Natural killer cell (primary cell): Measurements from ENCODE around the gene STOX2. TPM values are rescaled to one million over a fixed set of nuclear protein-coding genes. Genes with fewer than 3 reads are reported as not detected.

Source experiments
- ATAC-seq, 3 donors: fragments of 150-1000 bp in 2 of 3; fragments of 200-7000 bp in 1 of 3; cut with Tn5 transposase; 1 replicate in 1 of 3; 2 replicates in 2 of 3; pipeline ENCODE4 v1.10.0; 2021; ENCODE audit warnings: mild to moderate bottlenecking in 2 of 3, moderate library complexity in 2 of 3
- DNase-seq, 2 donors: peaks; one replicate each; pipeline versions ENCODE4 v3.0.0 to v3.0.0-alpha.2; 2013 to 2021; ENCODE audit warnings: mixed read lengths in 1 of 2
- H3K27ac ChIP-seq: one replicate; pipeline ENCODE4 v1.5.1; 2013; ENCODE audit warnings: mild to moderate bottlenecking, low read length
- H3K27me3 ChIP-seq: one replicate; pipeline ENCODE4 v1.6.1; 2013; ENCODE audit warnings: low read length; ENCODE audit not compliant: control insufficient read depth, insufficient read depth
- H3K36me3 ChIP-seq: one replicate; pipeline ENCODE4 v1.6.1; 2013; ENCODE audit warnings: low read length; ENCODE audit not compliant: control insufficient read depth, insufficient read depth
- H3K4me1 ChIP-seq: one replicate; pipeline ENCODE4 v1.6.1; 2013; ENCODE audit warnings: low read length; ENCODE audit not compliant: control insufficient read depth, insufficient read depth
- H3K4me3 ChIP-seq: one replicate; pipeline ENCODE4 v1.5.1; 2013; ENCODE audit warnings: low read length
- H3K9me3 ChIP-seq: one replicate; pipeline ENCODE4 v1.6.1; 2013; ENCODE audit warnings: low read length; ENCODE audit not compliant: control insufficient read depth, insufficient read depth
- H3K27ac Mint-ChIP-seq, 2 donors: one replicate each; pipeline ENCODE4 v1.8.0; 2022; ENCODE audit warnings: mild to moderate bottlenecking in 2 of 2, mixed read lengths in 2 of 2, moderate library complexity in 1 of 2
- H3K27me3 Mint-ChIP-seq, 2 donors: one replicate each; pipeline ENCODE4 v1.8.0; 2022; ENCODE audit warnings: low read depth in 2 of 2, mixed read lengths in 2 of 2
- H3K36me3 Mint-ChIP-seq: one replicate; pipeline ENCODE4 v1.8.0; 2022; ENCODE audit warnings: mixed read lengths
- H3K4me1 Mint-ChIP-seq, 2 donors: one replicate each; pipeline ENCODE4 v1.8.0; 2022; ENCODE audit warnings: mixed read lengths in 2 of 2
- H3K4me3 Mint-ChIP-seq: one replicate; pipeline ENCODE4 v1.8.0; 2022; ENCODE audit warnings: mild to moderate bottlenecking, moderate library complexity, mixed read lengths
- H3K9me3 Mint-ChIP-seq, 2 donors: one replicate each; pipeline ENCODE4 v1.8.0; 2022; ENCODE audit warnings: mixed read lengths in 2 of 2
- WGBS: methylation state at CpG from one replicate; pipeline ENCODE4 v1.1.7; 2013; ENCODE audit warnings: missing lambda C conversion rate; ENCODE audit not compliant: insufficient coverage; 5-methylcytosine and 5-hydroxymethylcytosine counted together
- intact Hi-C: fragments of 100-400 bp; cut with micrococcal nuclease; formaldehyde crosslinking; loops from one replicate; pipeline ENCODE4 v1.14.2; 2022
- total RNA-seq, 4 donors: library from RNA; stranded (reverse); fragments of 120-200 nt in 1 of 4; gene quantifications; one replicate each; pipeline versions ENCODE4 v1.2.3 to v1.2.4, GENCODE V29; 2013 to 2022
- TF ChIP-seq, protein P1 (sequence below): fragments of 200-600 bp; IDR thresholded peaks from one replicate; pipeline ENCODE4 v1.8.0; 2022; ENCODE audit warnings: antibody characterized with exemption

STOX2 gene
- total RNA-seq, 3 donors from 2014 or later (not counting 1 experiment from before 2014, with no cell fraction given) = 0.23 TPM; not detected in 2

DNA sequence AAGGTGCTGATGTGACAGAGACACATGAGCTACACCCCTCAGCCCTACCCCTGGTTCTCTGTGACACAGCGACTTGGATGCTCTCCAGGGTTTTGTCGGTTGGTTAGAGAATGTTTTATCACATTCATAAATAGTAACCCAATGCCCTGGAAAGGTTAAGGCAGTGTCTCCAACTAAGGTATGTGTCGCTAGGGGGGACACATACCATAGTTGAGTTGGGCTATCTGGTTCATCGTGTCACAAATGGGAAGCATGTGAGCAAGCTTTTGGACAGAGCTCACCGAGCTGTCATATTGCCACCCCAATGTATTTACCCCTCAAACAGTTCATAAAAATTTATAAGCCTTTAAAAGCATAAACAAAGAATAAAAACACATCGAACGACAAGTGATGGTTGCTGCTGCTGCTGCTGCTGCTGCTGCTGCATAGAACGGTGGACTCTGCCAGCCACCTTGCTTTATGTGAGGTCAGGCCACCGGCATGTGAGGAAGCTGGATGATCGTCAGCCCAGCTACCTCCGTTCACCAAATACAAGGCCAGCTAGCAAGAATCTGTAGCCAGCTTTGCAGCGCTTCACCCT is 55.9 kb downstream of the STOX2 start:
- Mint-ChIP-seq H3K36me3 (no peaks in the 10 kb centered on the region), H3K27me3 (peaks cover 3 to 18% of the 10 kb centered on the region in 2 donors), H3K4me1 (no peaks in the 10 kb centered on the region), H3K27ac (no peak overlapping the region), H3K4me3 (no peak overlapping the region), H3K9me3 (no peaks in the 10 kb centered on the region)
- H3K36me3 ChIP-seq = no peaks in the 10 kb centered on the region
- no peaks in the 10 kb centered on the region for H3K4me1 ChIP-seq
- H3K27me3 ChIP-seq = no peaks in the 10 kb centered on the region
- DNase-seq (no peak), ATAC-seq (no peak)
- no peaks in the 10 kb centered on the region for H3K9me3 ChIP-seq
- H3K4me3 ChIP-seq = no peak overlapping the region
- WGBS = 92% methylated on average over 11 of the region's 12 CpGs
- no peak overlapping the region for H3K27ac ChIP-seq
- intact Hi-C loops = no loop called here
- TF ChIP-seq, protein P1, sequence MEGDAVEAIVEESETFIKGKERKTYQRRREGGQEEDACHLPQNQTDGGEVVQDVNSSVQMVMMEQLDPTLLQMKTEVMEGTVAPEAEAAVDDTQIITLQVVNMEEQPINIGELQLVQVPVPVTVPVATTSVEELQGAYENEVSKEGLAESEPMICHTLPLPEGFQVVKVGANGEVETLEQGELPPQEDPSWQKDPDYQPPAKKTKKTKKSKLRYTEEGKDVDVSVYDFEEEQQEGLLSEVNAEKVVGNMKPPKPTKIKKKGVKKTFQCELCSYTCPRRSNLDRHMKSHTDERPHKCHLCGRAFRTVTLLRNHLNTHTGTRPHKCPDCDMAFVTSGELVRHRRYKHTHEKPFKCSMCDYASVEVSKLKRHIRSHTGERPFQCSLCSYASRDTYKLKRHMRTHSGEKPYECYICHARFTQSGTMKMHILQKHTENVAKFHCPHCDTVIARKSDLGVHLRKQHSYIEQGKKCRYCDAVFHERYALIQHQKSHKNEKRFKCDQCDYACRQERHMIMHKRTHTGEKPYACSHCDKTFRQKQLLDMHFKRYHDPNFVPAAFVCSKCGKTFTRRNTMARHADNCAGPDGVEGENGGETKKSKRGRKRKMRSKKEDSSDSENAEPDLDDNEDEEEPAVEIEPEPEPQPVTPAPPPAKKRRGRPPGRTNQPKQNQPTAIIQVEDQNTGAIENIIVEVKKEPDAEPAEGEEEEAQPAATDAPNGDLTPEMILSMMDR = no peak

DNA sequence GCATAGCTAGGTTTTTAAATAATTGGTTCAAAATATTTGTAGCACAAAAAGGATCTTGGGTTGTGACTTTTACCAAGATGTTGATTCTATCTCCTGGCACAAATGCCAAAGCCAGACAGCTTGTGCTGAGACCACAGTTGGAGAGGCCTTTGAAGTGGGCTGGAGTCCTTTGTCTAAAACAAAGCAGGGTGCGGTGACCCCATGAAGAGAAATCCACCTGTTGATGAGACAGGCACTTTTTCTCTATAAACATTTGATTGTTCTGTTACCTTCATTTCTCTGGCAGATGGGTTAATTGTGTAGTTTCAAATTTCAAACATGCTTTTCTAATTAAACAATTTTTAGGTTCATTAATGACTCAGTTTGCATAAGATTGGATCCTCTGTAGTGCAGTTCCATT is 56.7 kb downstream of the STOX2 start:
- TF ChIP-seq, protein P1 = no peak
- no peaks in the 10 kb centered on the region for H3K36me3 Mint-ChIP-seq
- H3K36me3 ChIP-seq = no peaks in the 10 kb centered on the region
- no peak overlapping the region for H3K27ac ChIP-seq
- no peak overlapping the region for H3K4me3 Mint-ChIP-seq
- no peak overlapping the region for H3K4me3 ChIP-seq
- DNase-seq (no peak), ATAC-seq (no peak)
- no peak overlapping the region for H3K27ac Mint-ChIP-seq
- H3K27me3 ChIP-seq = no peaks in the 10 kb centered on the region
- peaks cover 3 to 25% of the 10 kb centered on the region in 2 donors for H3K27me3 Mint-ChIP-seq
- H3K9me3 Mint-ChIP-seq = no peaks in the 10 kb centered on the region
- intact Hi-C loops = no loop called here
- no peaks in the 10 kb centered on the region for H3K9me3 ChIP-seq
- no peaks in the 10 kb centered on the region for H3K4me1 Mint-ChIP-seq
- no peaks in the 10 kb centered on the region for H3K4me1 ChIP-seq
- 78% methylated on average over 1 of the region's 1 CpG for WGBS

DNA sequence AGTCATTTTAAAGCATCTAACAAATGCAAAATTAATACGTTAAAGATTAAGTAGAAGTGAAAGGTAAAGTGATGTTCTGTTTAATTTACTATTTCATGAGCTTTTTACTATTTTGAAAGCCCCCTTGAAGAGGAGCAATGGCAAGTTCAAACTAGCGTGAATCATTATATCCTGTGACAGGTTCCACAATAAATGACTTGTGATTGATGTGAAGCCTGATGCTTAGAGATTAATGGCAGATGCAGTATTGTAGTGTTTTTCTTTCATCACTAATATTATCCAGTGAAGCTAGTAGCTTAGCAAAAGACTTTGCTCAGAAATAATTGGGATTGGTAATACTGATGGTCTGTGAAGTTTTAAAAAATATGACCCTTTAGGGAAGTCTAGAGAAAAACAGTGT is 57.3 kb downstream of the STOX2 start:
- H3K36me3 ChIP-seq = no peaks in the 10 kb centered on the region
- H3K4me1 ChIP-seq = no peaks in the 10 kb centered on the region
- Mint-ChIP-seq H3K4me1 (peaks cover 0 to 2% of the 10 kb centered on the region in 2 donors), H3K9me3 (no peaks in the 10 kb centered on the region), H3K36me3 (no peaks in the 10 kb centered on the region), H3K27me3 (peaks cover 4 to 26% of the 10 kb centered on the region in 2 donors), H3K4me3 (no peak overlapping the region), H3K27ac (no peak overlapping the region)
- no peaks in the 10 kb centered on the region for H3K27me3 ChIP-seq
- no peak overlapping the region for H3K27ac ChIP-seq
- DNase-seq (no peak), ATAC-seq (no peak)
- TF ChIP-seq, protein P1 = no peak
- H3K4me3 ChIP-seq = no peak overlapping the region
- intact Hi-C loops = no loop called here
- H3K9me3 ChIP-seq = no peaks in the 10 kb centered on the region
- 56% methylated on average over 1 of the region's 2 CpGs for WGBS

DNA sequence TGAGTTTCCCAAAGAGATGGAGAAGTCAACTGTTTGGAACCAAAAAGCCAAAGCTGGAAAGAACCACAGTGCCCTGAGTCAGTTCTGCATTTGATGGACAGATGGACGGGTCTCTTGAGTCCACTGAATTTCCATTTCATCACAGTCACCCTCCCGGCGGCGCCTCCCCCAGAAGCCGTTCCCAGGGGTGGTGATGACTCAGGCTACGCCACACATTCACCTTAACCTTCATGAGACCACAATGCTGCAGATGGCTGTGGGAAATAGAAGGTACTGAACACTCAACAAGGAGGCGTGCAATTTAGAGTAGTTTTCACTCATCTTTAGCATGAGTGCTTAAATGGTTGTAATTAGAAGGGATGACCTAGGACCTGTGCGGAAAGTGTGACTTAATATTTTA is 61.3 kb downstream of the STOX2 start:
- no peaks in the 10 kb centered on the region for H3K9me3 Mint-ChIP-seq
- peaks cover 11 to 37% of the 10 kb centered on the region in 2 donors for H3K27me3 Mint-ChIP-seq
- H3K4me1 ChIP-seq = no peaks in the 10 kb centered on the region
- H3K4me3 ChIP-seq = no peak overlapping the region
- TF ChIP-seq, protein P1 = no peak
- intact Hi-C loops = no loop called here
- ATAC-seq = no peak
- peaks cover 0 to 28% of the 10 kb centered on the region in 2 donors for H3K4me1 Mint-ChIP-seq
- H3K27ac Mint-ChIP-seq = no peak overlapping the region
- H3K36me3 ChIP-seq = no peaks in the 10 kb centered on the region
- H3K4me3 Mint-ChIP-seq = no peak overlapping the region
- peaks cover 4% of the 10 kb centered on the region for H3K36me3 Mint-ChIP-seq
- no peaks in the 10 kb centered on the region for H3K9me3 ChIP-seq
- DNase-seq = no peak
- 66% methylated on average over 6 of the region's 8 CpGs for WGBS
- no peak overlapping the region for H3K27ac ChIP-seq
- H3K27me3 ChIP-seq = no peaks in the 10 kb centered on the region
